HepG2 (cell line): ENCODE measurements around the gene GRK5. TPM values are rescaled to one million over a fixed set of nuclear protein-coding genes. Genes with fewer than 3 reads are reported as not detected.

Experiments
- ATAC-seq: fragments of 200-7000 bp; cut with Tn5 transposase; 3 replicates; pipeline ENCODE4 v1.9.1; 2020; ENCODE audit warnings: mild to moderate bottlenecking, moderate library complexity
- BruUV-seq: library from RNA; stranded (reverse); fragments of 400-500 nt; replicated peaks from 2 replicates; lab custom pipeline; 2021; lab: Mats Ljungman, UMichigan
- CTCF ChIA-PET: fragments of 300-600 bp; formaldehyde crosslinking; extraction: SDS; loops from one replicate; lab custom pipeline; 2021; ENCODE audit warnings: low total read pairs, inconsistent platforms, low intra/inter-chr PET ratio; lab: Yijun Ruan, JAX
- POLR2A ChIA-PET: fragments of 350-600 bp; sonication (Branson Sonifier 250); formaldehyde crosslinking; loops from one replicate; lab custom pipeline; 2020; ENCODE audit warnings: antibody characterized with exemption, inconsistent platforms; lab: Yijun Ruan, JAX
- DNase-seq: peaks from one replicate; pipeline ENCODE4 v3.0.0-alpha.2; 2015; ENCODE audit warnings: low spot score
- FAIRE-seq: peaks from 3 replicates; lab custom pipeline; 2011; peaks lifted over from hg19 to GRCh38; lab: Jason Lieb, UNC
- H2AFZ ChIP-seq: one replicate; pipeline ENCODE4 v1.6.1; 2011; ENCODE audit warnings: low read length, inconsistent platforms
- H3K27ac ChIP-seq: fragments of 300-600 bp; 3 replicates; pipeline ENCODE4 v1.8.0; 2011; ENCODE audit warnings: mixed run types, mild to moderate bottlenecking, mixed read lengths, low read length, inconsistent platforms; ENCODE audit not compliant: insufficient read depth; ENCODE audit errors: extremely low read length
- H3K27me3 ChIP-seq, 2 experiments: fragments of 200-600 bp in 1 of 2; 2 replicates in 1 of 2; 3 replicates in 1 of 2; pipeline versions ENCODE4 v1.6.0 to v1.8.0; 2011; ENCODE audit warnings: low read length in 2 of 2, mild to moderate bottlenecking in 2 of 2, moderate library complexity in 2 of 2, inconsistent platforms in 1 of 2; ENCODE audit not compliant: insufficient read depth in 2 of 2, control insufficient read depth in 1 of 2
- H3K36me3 ChIP-seq, 2 experiments: fragments of 200-600 bp in 1 of 2; replicated peaks in 1 of 2; 2 replicates in 1 of 2; 3 replicates in 1 of 2; pipeline versions ENCODE4 v1.5.1 to v1.8.0; 2011; ENCODE audit warnings: low read length in 2 of 2, inconsistent platforms in 1 of 2; ENCODE audit not compliant: insufficient read depth in 2 of 2, control insufficient read depth in 1 of 2
- H3K4me1 ChIP-seq: 2 replicates; pipeline ENCODE4 v1.5.1; 2012; ENCODE audit warnings: low read length, inconsistent platforms; ENCODE audit not compliant: insufficient read depth
- H3K4me2 ChIP-seq: 2 replicates; pipeline ENCODE4 v1.6.0; 2011; ENCODE audit warnings: low read depth, low read length, inconsistent platforms
- H3K4me3 ChIP-seq, 3 experiments: fragments of 200-600 bp in 1 of 3; sonication (generic), shearing (Covaris generic) in 1 of 3; replicated peaks in 1 of 3; 2 replicates each; pipeline ENCODE4 v1.5.1; 2011 to 2016; ENCODE audit warnings: low read length in 3 of 3, inconsistent platforms in 2 of 3, low read depth in 2 of 3, mild to moderate bottlenecking in 2 of 3, control low read depth in 1 of 3, mixed read lengths in 1 of 3; ENCODE audit not compliant: insufficient read depth in 1 of 3
- H3K79me2 ChIP-seq: one replicate; pipeline ENCODE4 v1.6.1; 2011; ENCODE audit warnings: low read length, inconsistent platforms; ENCODE audit not compliant: insufficient read depth
- H3K9ac ChIP-seq: 2 replicates; pipeline ENCODE4 v1.6.0; 2011; ENCODE audit warnings: mild to moderate bottlenecking, low read depth, low read length, inconsistent platforms; ENCODE audit not compliant: insufficient read depth
- H3K9me3 ChIP-seq: 2 replicates; pipeline ENCODE4 v1.5.1; 2012; ENCODE audit warnings: mild to moderate bottlenecking, low read length
- H4K20me1 ChIP-seq: 2 replicates; pipeline ENCODE4 v1.6.0; 2011; ENCODE audit warnings: inconsistent platforms, mild to moderate bottlenecking, low read length, moderate library complexity; ENCODE audit not compliant: insufficient read depth
- ARID2 ChIP-seq: sonication (generic); formaldehyde crosslinking; IDR thresholded peaks from 2 replicates; pipeline ENCODE4 v1.8.1; 2022; ENCODE audit warnings: mild to moderate bottlenecking, missing genetic modification reagents, borderline replicate concordance
- HMG20B ChIP-seq: conservative IDR thresholded peaks from 2 replicates; pipeline ENCODE4 v1.6.1; 2016; ENCODE audit warnings: missing genetic modification reagents, missing compliant biosample characterization
- HNF4G ChIP-seq, 2 experiments: sonication (generic) in 1 of 2; formaldehyde crosslinking in 1 of 2; IDR thresholded peaks; 2 replicates each; pipeline versions ENCODE4 v1.4.0 to v1.6.1; 2011 to 2020; ENCODE audit warnings: borderline replicate concordance in 2 of 2, low read depth in 2 of 2, mild to moderate bottlenecking in 2 of 2, low read length in 1 of 2, missing genetic modification reagents in 1 of 2, moderate library complexity in 1 of 2
- HOXA5 ChIP-seq: sonication (generic); formaldehyde crosslinking; IDR thresholded peaks from 2 replicates; pipeline ENCODE4 v1.4.0; 2020; ENCODE audit warnings: missing genetic modification reagents
- KLF12 ChIP-seq: sonication (generic); formaldehyde crosslinking; IDR thresholded peaks from 2 replicates; pipeline ENCODE4 v1.4.0; 2020; ENCODE audit warnings: missing genetic modification reagents, borderline replicate concordance
- MEIS1 ChIP-seq: sonication (generic); formaldehyde crosslinking; IDR thresholded peaks from 2 replicates; pipeline ENCODE4 v1.9.0; 2021; ENCODE audit warnings: mild to moderate bottlenecking, missing genetic modification reagents, moderate library complexity, borderline replicate concordance
- NR2F1 ChIP-seq, 2 experiments: fragments of 450-650 bp in 1 of 2; formaldehyde crosslinking in 1 of 2; IDR thresholded peaks; 2 replicates each; pipeline versions ENCODE4 v1.5.0 to v1.6.1; 2016 to 2020; ENCODE audit warnings: mild to moderate bottlenecking in 1 of 2, missing compliant biosample characterization in 1 of 2, missing genetic modification reagents in 1 of 2, moderate library complexity in 1 of 2
- NR2F6 ChIP-seq, 2 experiments: IDR thresholded peaks; 2 replicates each; pipeline ENCODE4 v1.6.1; 2016; ENCODE audit warnings: antibody characterized with exemption in 1 of 2, mild to moderate bottlenecking in 1 of 2
- TFAP4 ChIP-seq: sonication (generic); IDR thresholded peaks from 2 replicates; pipeline ENCODE4 v1.6.1; 2016; ENCODE audit warnings: low read depth, borderline replicate concordance
- ZBTB7B ChIP-seq: sonication (generic); formaldehyde crosslinking; IDR thresholded peaks from 2 replicates; pipeline ENCODE4 v1.4.0; 2020; ENCODE audit warnings: missing genetic modification reagents
- ZNF20 ChIP-seq: sonication (generic); formaldehyde crosslinking; IDR thresholded peaks from 2 replicates; pipeline ENCODE4 v1.4.0; 2020; ENCODE audit warnings: mild to moderate bottlenecking, moderate library complexity, missing genetic modification reagents
- ZNF451 ChIP-seq: sonication (generic); formaldehyde crosslinking; IDR thresholded peaks from 2 replicates; pipeline ENCODE4 v1.5.0; 2020; ENCODE audit warnings: mild to moderate bottlenecking, missing genetic modification reagents
- ZNF512B ChIP-seq: sonication (generic); formaldehyde crosslinking; IDR thresholded peaks from 2 replicates; pipeline ENCODE4 v1.5.1; 2020; ENCODE audit warnings: missing genetic modification reagents, mild to moderate bottlenecking, borderline replicate concordance
- ZNF605 ChIP-seq: sonication (generic); formaldehyde crosslinking; IDR thresholded peaks from 2 replicates; pipeline ENCODE4 v1.8.0; 2022; ENCODE audit warnings: mild to moderate bottlenecking, missing genetic modification reagents
- ZNF639 ChIP-seq: conservative IDR thresholded peaks from 2 replicates; pipeline ENCODE4 v1.6.1; 2018; ENCODE audit warnings: missing genetic modification reagents
- ZNF720 ChIP-seq: sonication (generic); formaldehyde crosslinking; IDR thresholded peaks from 2 replicates; pipeline ENCODE4 v1.4.0; 2020; ENCODE audit warnings: missing genetic modification reagents
- WGBS: methylation state at CpG from one replicate; pipeline ENCODE4 v1.1.6; 2017; ENCODE audit warnings: low lambda C conversion rate; 5-methylcytosine and 5-hydroxymethylcytosine counted together
- in situ Hi-C: cut with HindIII; loops from 2 replicates; pipeline ENCODE4 v1.10.0; 2017; ENCODE audit warnings: low pct_unique_long_range_greater_than_20kb; ENCODE audit not compliant: extremely low pct_ligation_motif_present
- intact Hi-C: fragments of 100-400 bp; cut with micrococcal nuclease; formaldehyde crosslinking; loops from one replicate; pipeline ENCODE4 v1.10.0; 2022; ENCODE audit not compliant: unreplicated experiment
- polyA plus RNA-seq, 8 experiments: library from polyadenylated mRNA; depleted of rRNA in 3 of 8; stranded (reverse) in 7 of 8; unstranded in 1 of 8; fragments of >200 nt; fragmentation: Illumina TruSeq in 4 of 8; extraction: Trizol in 4 of 8; gene quantifications; 2 replicates each; pipeline versions ENCODE4 v1.2.1 to v1.2.3, GENCODE V29; 2011 to 2016; ENCODE audit warnings: low read depth in 4 of 8, missing spikeins in 1 of 8, mixed read lengths in 1 of 8; ENCODE audit not compliant: insufficient read depth in 1 of 8
- total RNA-seq, 5 experiments: library from RNA; depleted of rRNA; stranded (reverse); fragments of >200 nt; fragmentation: Illumina TruSeq; extraction: Trizol; gene quantifications; 2 replicates each; pipeline ENCODE4 v1.2.3, GENCODE V29; 2016; ENCODE audit warnings: low read depth in 1 of 5

The GRK5 gene
- total and polyA plus RNA-seq, 2 of the 13 experiments (the other 11 are each of a cell fraction or from before 2014, with no cell fraction given), result 10.4 to 12.6 TPM

GRCh38 chr10:119252470-119253151, 45.2 kb downstream of the GRK5 start:
- Histone ChIP-seq H3K4me3 (peak overlapping the region; percentile 39 to 70 (median 51); a peak in 5 of 6 replicates), H3K9me3 (no peaks in the 10 kb centered on the region), H3K4me2 (peak overlapping the region; percentile 88), H3K9ac (peak overlapping the region; percentile 74), H3K36me3 (no peaks in the 10 kb centered on the region), H3K4me1 (peaks cover 71% of the 10 kb centered on the region), H3K27me3 (no peaks in the 10 kb centered on the region), H2AFZ (no peak overlapping the region), H3K79me2 (peaks cover 11% of the 10 kb centered on the region), H3K27ac (peak overlapping the region; percentile 90), H4K20me1 (no peaks in the 10 kb centered on the region)
- BruUV-seq, result no TSS peak
- ChIA-PET CTCF (no interaction called here), POLR2A (interaction anchor here (0.7 to 6.4 kb wide), 21 partner anchors 8 to 156 kb away, joined by 3 to 168 read pairs (median 5); partner anchors contain the start of gene GRK5)
- intact Hi-C loops (loop anchor here (1.0 kb wide), 3 partner anchors 19 to 71 kb away; no protein-coding TSS in a partner anchor), in situ Hi-C loops (no loop called here)
- DNase-seq (no peak), ATAC-seq (peak; percentile 43), FAIRE-seq (peak; percentile 64)
- 24% methylated on average over 9 of the region's 10 CpGs for whole genome bisulfite sequencing
- no peak for TF ChIP-seq ZNF451 (CRISPR knock-in tag)
- no peak for TF ChIP-seq MEIS1 (CRISPR knock-in tag)
- TF ChIP-seq ZNF512B (CRISPR knock-in tag), result 0 out of 2 replicates have a peak, but pooled peaks have one; percentile 70
- no peak for TF ChIP-seq HMG20B (CRISPR knock-in tag)
- peak; percentile 82 for TF ChIP-seq NR2F6 (IDR thresholded peaks at IDR 0.05)
- peak; percentile 74 for TF ChIP-seq NR2F6 (CRISPR knock-in tag; IDR thresholded peaks at IDR 0.05)
- no peak for TF ChIP-seq ARID2 (CRISPR knock-in tag)
- no peak for TF ChIP-seq ZNF720 (CRISPR knock-in tag)
- TF ChIP-seq ZNF639 (CRISPR knock-in tag), result no peak
- peak; percentile 47 to 78 for TF ChIP-seq NR2F1 (CRISPR knock-in tag; IDR thresholded peaks at IDR 0.05)
- peak; percentile 41; the same call in 1 of the 2 replicates for TF ChIP-seq TFAP4
- peak; percentile 83 for TF ChIP-seq HNF4G (IDR thresholded peaks at IDR 0.05; ENCODE audit: borderline replicate concordance, low read depth, low read length)
- TF ChIP-seq HNF4G (CRISPR knock-in tag; IDR thresholded peaks at IDR 0.05; ENCODE audit: borderline replicate concordance, low read depth), result peak; percentile 81; the same call in 1 of the 2 replicates
- TF ChIP-seq ZBTB7B, result peak; percentile 79; the same call in 1 of the 2 replicates
- no peak; the same call in 1 of the 2 replicates for TF ChIP-seq ZNF605 (CRISPR knock-in tag)
- TF ChIP-seq HOXA5 (CRISPR knock-in tag), result 0 out of 2 replicates have a peak, but pooled peaks have one; percentile 53
- TF ChIP-seq KLF12 (CRISPR knock-in tag), result 0 out of 2 replicates have a peak, but pooled peaks have one; percentile 7
- no peak for TF ChIP-seq ZNF20 (CRISPR knock-in tag)
